ENCODE data around the gene CACNA1F.

CACNA1F gene

DNA sequence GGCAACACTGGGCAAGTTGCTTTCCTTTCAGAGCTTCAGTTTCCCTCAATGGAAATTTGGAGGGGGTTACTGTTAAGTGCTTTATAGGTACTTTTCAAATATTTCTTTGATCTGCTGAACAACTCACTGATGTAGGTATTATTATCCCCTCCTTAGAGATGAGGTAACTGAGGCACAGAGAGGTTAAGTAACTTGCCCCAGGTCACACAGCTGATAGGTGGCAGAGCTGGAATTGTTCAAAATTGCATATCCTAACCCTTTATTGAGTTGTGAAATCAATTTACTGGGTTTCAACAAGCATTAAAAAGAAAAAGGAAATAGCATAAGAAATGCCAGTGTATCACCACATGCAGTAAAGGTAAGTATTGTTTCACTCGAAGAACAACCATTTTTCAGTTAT is 43.1 kb upstream of the CACNA1F start:
- no peak for DNase-seq

DNA sequence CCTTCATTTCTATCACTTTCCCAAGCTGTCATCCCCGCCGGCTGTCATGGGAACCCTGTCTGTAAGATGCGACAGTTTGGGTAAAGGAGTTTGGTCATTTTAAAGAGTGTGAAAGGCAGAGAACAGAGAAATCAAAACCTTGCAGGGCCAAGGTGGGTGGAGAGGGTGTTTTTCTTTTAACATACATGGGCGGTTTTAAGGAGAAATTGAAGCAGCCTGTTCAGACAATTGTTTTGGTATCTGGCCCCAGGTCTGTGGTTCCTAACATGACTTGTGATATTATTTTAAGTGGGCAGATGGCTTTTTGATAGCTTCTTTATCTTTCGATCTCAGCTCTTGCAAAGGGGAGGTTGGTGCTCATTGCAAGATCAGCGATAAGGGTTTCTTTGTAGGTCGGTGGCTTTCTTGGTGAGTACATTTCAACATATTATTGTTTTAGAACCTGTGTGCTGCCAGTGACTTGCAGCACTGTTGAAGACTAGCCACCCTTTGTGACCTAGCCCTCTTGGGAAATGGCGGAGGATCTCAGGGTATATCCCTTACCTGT is 40.1 kb upstream of the CACNA1F start:
- DNase-seq = peak in 1 of 2 donors; percentile 16
- H3K27ac ChIP-seq = no peak overlapping the region
- no peaks in the 10 kb centered on the region for H3K9me3 ChIP-seq
- intact Hi-C loops (cut with DNase I; ENCODE audit: low total_unique reads) = no loop called here
- peaks cover 0 to 52% (median 19%) of the 10 kb centered on the region in 4 donors for H3K4me1 ChIP-seq
- peaks cover 0 to 4% (median 0%) of the 10 kb centered on the region in 3 donors for H3K36me3 ChIP-seq
- TF ChIP-seq, protein P1, sequence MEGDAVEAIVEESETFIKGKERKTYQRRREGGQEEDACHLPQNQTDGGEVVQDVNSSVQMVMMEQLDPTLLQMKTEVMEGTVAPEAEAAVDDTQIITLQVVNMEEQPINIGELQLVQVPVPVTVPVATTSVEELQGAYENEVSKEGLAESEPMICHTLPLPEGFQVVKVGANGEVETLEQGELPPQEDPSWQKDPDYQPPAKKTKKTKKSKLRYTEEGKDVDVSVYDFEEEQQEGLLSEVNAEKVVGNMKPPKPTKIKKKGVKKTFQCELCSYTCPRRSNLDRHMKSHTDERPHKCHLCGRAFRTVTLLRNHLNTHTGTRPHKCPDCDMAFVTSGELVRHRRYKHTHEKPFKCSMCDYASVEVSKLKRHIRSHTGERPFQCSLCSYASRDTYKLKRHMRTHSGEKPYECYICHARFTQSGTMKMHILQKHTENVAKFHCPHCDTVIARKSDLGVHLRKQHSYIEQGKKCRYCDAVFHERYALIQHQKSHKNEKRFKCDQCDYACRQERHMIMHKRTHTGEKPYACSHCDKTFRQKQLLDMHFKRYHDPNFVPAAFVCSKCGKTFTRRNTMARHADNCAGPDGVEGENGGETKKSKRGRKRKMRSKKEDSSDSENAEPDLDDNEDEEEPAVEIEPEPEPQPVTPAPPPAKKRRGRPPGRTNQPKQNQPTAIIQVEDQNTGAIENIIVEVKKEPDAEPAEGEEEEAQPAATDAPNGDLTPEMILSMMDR (IDR thresholded peaks at IDR 0.05) = no peak
- no peak overlapping the region for H3K4me3 ChIP-seq
- H3K27me3 ChIP-seq = no peaks in the 10 kb centered on the region

More for the DNA sequence above, 43.1 kb upstream of the CACNA1F start:
- Histone ChIP-seq H3K27ac (no peak overlapping the region), H3K36me3 (peaks cover 0 to 4% (median 0%) of the 10 kb centered on the region in 3 donors), H3K27me3 (no peaks in the 10 kb centered on the region), H3K9me3 (no peaks in the 10 kb centered on the region), H3K4me1 (peaks cover 0 to 40% (median 13%) of the 10 kb centered on the region in 4 donors), H3K4me3 (no peak overlapping the region)
- intact Hi-C loops (cut with DNase I; ENCODE audit: low total_unique reads) = no loop called here
- TF ChIP-seq, protein P1 (IDR thresholded peaks at IDR 0.05) = no peak

DNA sequence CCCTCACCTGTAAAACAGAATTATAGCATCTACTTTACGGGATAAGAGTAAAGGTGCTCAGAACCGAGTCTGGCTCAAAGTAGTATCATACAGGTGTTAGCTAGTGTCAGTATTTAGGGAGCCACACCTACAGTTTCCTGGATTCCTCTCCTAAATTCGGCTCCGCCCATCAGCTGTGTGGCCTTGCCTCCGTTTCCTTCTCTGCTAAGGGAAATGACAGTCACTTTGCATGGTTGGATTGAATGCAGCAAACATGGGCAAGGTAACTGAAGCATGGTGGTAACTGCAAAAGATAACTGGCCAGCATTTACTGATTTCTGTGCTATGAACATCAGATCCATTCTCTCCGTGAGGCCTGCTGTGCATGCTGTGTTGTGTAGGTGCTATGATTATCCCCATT is 39.3 kb upstream of the CACNA1F start:
- no peak overlapping the region for H3K4me3 ChIP-seq
- DNase-seq = no peak
- intact Hi-C loops (cut with DNase I; ENCODE audit: low total_unique reads) = no loop called here

DNA sequence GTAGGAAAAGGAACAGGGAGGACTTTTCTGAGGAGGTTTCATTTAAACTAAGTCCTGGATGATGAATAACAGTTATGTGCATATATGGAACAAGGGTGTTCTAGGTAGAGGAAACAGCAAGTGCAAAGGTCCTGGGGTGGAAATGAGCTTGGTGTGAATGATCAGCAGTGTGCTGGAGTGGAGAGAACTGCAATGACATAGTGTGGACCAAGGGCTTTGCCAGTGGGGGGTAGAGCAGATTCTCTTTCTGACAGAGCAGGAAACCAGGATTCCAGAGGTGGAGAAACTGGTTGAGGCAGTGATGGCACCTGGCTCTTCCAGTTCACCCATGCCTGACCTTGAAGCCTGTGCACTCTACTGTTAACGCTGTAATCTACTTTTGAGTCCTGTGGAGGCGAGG is 38.2 kb upstream of the CACNA1F start:
- peaks cover 0 to 47% (median 19%) of the 10 kb centered on the region in 4 donors for H3K4me1 ChIP-seq
- no peaks in the 10 kb centered on the region for H3K9me3 ChIP-seq
- TF ChIP-seq, protein P1 (IDR thresholded peaks at IDR 0.05) = no peak
- H3K27me3 ChIP-seq = no peaks in the 10 kb centered on the region
- H3K4me3 ChIP-seq = peak overlapping the region; percentile 80 to 89
- H3K27ac ChIP-seq = peak overlapping the region in 1 of 2 donors; percentile 93
- no peak for DNase-seq
- peaks cover 0 to 4% (median 0%) of the 10 kb centered on the region in 3 donors for H3K36me3 ChIP-seq
- intact Hi-C loops (cut with DNase I; ENCODE audit: low total_unique reads) = no loop called here

More for the DNA sequence above, 39.3 kb upstream of the CACNA1F start:
- H3K36me3 ChIP-seq = peaks cover 0 to 4% (median 0%) of the 10 kb centered on the region in 3 donors
- TF ChIP-seq, protein P1 (IDR thresholded peaks at IDR 0.05) = no peak
- no peaks in the 10 kb centered on the region for H3K9me3 ChIP-seq
- no peak overlapping the region for H3K27ac ChIP-seq
- H3K27me3 ChIP-seq = no peaks in the 10 kb centered on the region
- H3K4me1 ChIP-seq = peaks cover 0 to 52% (median 19%) of the 10 kb centered on the region in 4 donors

DNA sequence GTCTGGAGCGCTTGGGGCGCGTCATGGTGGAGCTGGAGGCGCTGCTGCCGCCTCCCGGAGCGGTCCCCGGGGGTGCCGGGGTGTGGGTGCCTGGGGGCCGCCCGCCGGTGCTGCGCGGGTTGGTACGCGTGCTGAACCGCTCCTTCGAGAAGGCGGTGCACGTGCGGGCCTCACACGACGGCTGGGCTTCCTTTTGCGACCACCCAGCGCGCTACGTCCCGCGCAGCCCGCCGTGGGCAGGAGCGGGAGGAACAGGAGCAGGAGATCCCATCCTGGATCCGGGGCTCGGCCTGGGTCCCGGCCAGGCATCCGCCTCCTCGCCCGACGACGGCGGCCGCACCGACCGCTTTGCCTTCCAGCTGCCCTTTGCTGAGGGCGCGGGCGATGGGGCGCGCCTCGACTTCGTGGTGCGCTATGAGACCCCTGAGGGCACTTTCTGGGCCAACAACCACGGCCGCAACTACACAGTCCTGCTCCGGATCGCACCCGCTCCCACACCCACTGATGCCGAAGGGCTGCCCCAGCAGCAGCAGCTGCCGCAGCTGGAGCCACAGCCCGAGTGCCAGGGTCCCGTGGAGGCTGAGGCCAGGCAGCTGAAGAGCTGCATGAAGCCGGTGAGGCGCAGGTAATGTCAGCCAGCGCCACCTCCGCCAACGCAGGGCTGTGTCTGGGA is 37.2 kb upstream of the CACNA1F start:
- peak overlapping the region; percentile 91 to 93 for H3K27ac ChIP-seq

More for the DNA sequence above, 37.2 kb upstream of the CACNA1F start:
- Histone ChIP-seq H3K27me3 (no peaks in the 10 kb centered on the region), H3K36me3 (peaks cover 0 to 4% (median 0%) of the 10 kb centered on the region in 3 donors), H3K4me3 (peak overlapping the region; percentile 80 to 89), H3K4me1 (peaks cover 0 to 47% (median 19%) of the 10 kb centered on the region in 4 donors), H3K9me3 (no peaks in the 10 kb centered on the region)
- intact Hi-C loops (cut with DNase I; ENCODE audit: low total_unique reads) = no loop called here
- DNase-seq = no peak
- TF ChIP-seq, protein P1 (IDR thresholded peaks at IDR 0.05) = no peak
